Measurements from ENCODE around the gene ART1.

ART1 gene

GRCh38 chr11:3667149-3668035 lies 22.5 kb downstream of the ART1 start:
- no peak for DNase-seq

GRCh38 chr11:3669128-3669527 lies 24.2 kb downstream of the ART1 start:
- no peak for DNase-seq

- DNase-seq = no peak
These were observed 24.8 kb downstream of the ART1 start for GRCh38 chr11:3669742-3670183.

GRCh38 chr11:3671334-3672254 lies 26.7 kb downstream of the ART1 start, which contains the start of gene CHRNA10:
Gene CHRNA10, minus strand, starts transcription at chr11:3671384. Its CDS starts 72 bp downstream, at chr11:3671312.
- peak; percentile 35 for DNase-seq

GRCh38 chr11:3674189-3674588 lies 29.3 kb downstream of the ART1 start:
- no peak for DNase-seq

- no peak for DNase-seq
These were observed 31.0 kb downstream of the ART1 start for GRCh38 chr11:3675971-3676370.

GRCh38 chr11:3679077-3679476 lies 34.1 kb downstream of the ART1 start:
- DNase-seq = no peak

- no peak for DNase-seq
These were observed 38.1 kb downstream of the ART1 start for GRCh38 chr11:3683039-3683438.

GRCh38 chr11:3684129-3684818 lies 39.3 kb downstream of the ART1 start:
- no peak for DNase-seq

- no peak for DNase-seq
These were observed 39.9 kb downstream of the ART1 start for GRCh38 chr11:3684819-3685172.

- no peak for DNase-seq
These were observed 41.0 kb downstream of the ART1 start for GRCh38 chr11:3685923-3686322.

GRCh38 chr11:3686751-3687150 lies 41.8 kb downstream of the ART1 start:
- no peak for DNase-seq

GRCh38 chr11:3700410-3700809 lies 55.5 kb downstream of the ART1 start:
- DNase-seq = no peak

- no peak for DNase-seq
These were observed 56.0 kb downstream of the ART1 start for GRCh38 chr11:3700910-3701309.

GRCh38 chr11:3703383-3703782 lies 58.5 kb downstream of the ART1 start:
- no peak for DNase-seq

- DNase-seq = no peak
These were observed 62.2 kb downstream of the ART1 start for GRCh38 chr11:3707176-3707575.

- no peak for DNase-seq
These were observed 65.0 kb downstream of the ART1 start for GRCh38 chr11:3709977-3710376.

- no peak for DNase-seq
These were observed 65.7 kb downstream of the ART1 start for GRCh38 chr11:3710485-3711259.

GRCh38 chr11:3712274-3712673 lies 67.3 kb downstream of the ART1 start:
- DNase-seq = no peak

Measured in NCI-H82 (cell line).